ENCODE data around the gene POLR2J.
"Not testable (repeated sequence)": the region's sequence is repeated elsewhere in the genome, so short reads cannot be mapped to it uniquely, and the experiment has no call there.

DNA sequence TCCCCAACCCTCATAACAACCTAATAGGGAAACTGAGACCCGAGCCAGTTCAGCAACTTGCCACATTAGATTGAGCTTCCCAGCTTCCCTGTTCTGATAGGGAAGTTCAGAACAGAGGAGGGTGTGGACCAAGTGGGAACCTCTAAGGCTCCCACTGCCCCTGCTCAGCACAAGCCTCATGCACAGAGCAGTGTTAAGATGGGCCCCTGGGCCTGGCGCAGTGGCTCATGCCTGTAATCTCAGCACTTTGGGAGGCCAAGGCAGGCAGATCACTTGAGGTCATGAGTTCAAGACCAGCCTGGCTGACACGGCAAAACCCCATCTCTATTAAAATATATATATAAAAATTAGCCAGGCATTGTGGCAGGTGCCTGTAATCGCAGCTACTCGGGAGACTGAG lies 18.6 kb upstream of the POLR2J start:
- TF ChIP-seq, protein P1, sequence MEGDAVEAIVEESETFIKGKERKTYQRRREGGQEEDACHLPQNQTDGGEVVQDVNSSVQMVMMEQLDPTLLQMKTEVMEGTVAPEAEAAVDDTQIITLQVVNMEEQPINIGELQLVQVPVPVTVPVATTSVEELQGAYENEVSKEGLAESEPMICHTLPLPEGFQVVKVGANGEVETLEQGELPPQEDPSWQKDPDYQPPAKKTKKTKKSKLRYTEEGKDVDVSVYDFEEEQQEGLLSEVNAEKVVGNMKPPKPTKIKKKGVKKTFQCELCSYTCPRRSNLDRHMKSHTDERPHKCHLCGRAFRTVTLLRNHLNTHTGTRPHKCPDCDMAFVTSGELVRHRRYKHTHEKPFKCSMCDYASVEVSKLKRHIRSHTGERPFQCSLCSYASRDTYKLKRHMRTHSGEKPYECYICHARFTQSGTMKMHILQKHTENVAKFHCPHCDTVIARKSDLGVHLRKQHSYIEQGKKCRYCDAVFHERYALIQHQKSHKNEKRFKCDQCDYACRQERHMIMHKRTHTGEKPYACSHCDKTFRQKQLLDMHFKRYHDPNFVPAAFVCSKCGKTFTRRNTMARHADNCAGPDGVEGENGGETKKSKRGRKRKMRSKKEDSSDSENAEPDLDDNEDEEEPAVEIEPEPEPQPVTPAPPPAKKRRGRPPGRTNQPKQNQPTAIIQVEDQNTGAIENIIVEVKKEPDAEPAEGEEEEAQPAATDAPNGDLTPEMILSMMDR (conservative IDR thresholded peaks at IDR 0.05; ENCODE audit: low read length) = not testable (repeated sequence)
- not testable (repeated sequence) for TF ChIP-seq EZH2phosphoT487 (IDR thresholded peaks at IDR 0.05; ENCODE audit: borderline replicate concordance, low read depth, low read length)

All from OCI-LY7 (cell line).